HG02852 (cell line): Measurements from ENCODE around the gene STXBP1.

Experiments used
- ATAC-seq: cut with Tn5 transposase; IDR thresholded peaks from one replicate; pipeline ENCODE4 v1.9.1; 2021; ENCODE audit warnings: mild to moderate bottlenecking, moderate library complexity; ENCODE audit not compliant: unreplicated experiment

Gene STXBP1

GRCh38 chr9:127611899-127612790 is at the start of gene STXBP1:
STXBP1 (plus strand) TSS chr9:127612277; CDS start chr9:127612404, 127 bp downstream.
- peak; percentile 74 for ATAC-seq

- ATAC-seq: no peak
Observed at GRCh38 chr9:127562279-127562796, 49.7 kb upstream of the STXBP1 start.

- ATAC-seq: no peak
Observed at GRCh38 chr9:127562841-127563401, 49.2 kb upstream of the STXBP1 start.

GRCh38 chr9:127563579-127563978 is 48.5 kb upstream of the STXBP1 start:
- no peak for ATAC-seq

GRCh38 chr9:127565231-127565630 is 46.8 kb upstream of the STXBP1 start:
- ATAC-seq: no peak

GRCh38 chr9:127566351-127567001 is 45.6 kb upstream of the STXBP1 start:
- no peak for ATAC-seq

- no peak for ATAC-seq
Observed at GRCh38 chr9:127567035-127567729, 44.9 kb upstream of the STXBP1 start.

GRCh38 chr9:127567730-127568617 is 44.1 kb upstream of the STXBP1 start:
- no peak for ATAC-seq

GRCh38 chr9:127568618-127568970 is 43.5 kb upstream of the STXBP1 start:
- peak; percentile 32 for ATAC-seq

- ATAC-seq: peak; percentile 57
Observed at GRCh38 chr9:127568971-127569885, 42.8 kb upstream of the STXBP1 start.

GRCh38 chr9:127569886-127570401 is 42.1 kb upstream of the STXBP1 start:
- ATAC-seq: no peak

GRCh38 chr9:127570533-127571111 is 41.5 kb upstream of the STXBP1 start:
- no peak for ATAC-seq

- no peak for ATAC-seq
Observed at GRCh38 chr9:127571971-127572370, 40.1 kb upstream of the STXBP1 start.

GRCh38 chr9:127572961-127573721 is 38.9 kb upstream of the STXBP1 start:
- ATAC-seq: no peak

- no peak for ATAC-seq
Observed at GRCh38 chr9:127574072-127574993, 37.7 kb upstream of the STXBP1 start.

GRCh38 chr9:127575875-127576778 is 36.0 kb upstream of the STXBP1 start:
- no peak for ATAC-seq
